Type B pancreatic cell (in vitro differentiated cells): Measurements from ENCODE around the gene CLCF1. TPM values are rescaled to one million over a fixed set of nuclear protein-coding genes. Genes with fewer than 3 reads are reported as not detected.

ENCODE experiments used
- DNase-seq: peaks from one replicate; pipeline ENCODE4 v3.0.0; 2021; ENCODE audit warnings: mixed read lengths; ENCODE audit not compliant: unreplicated experiment; ENCODE audit errors: extremely low spot score
- H3K27ac Mint-ChIP-seq: 2 replicates; pipeline ENCODE4 v1.8.0; 2021; ENCODE audit warnings: mild to moderate bottlenecking, mixed read lengths
- H3K27me3 Mint-ChIP-seq: 2 replicates; pipeline ENCODE4 v1.8.0; 2021; ENCODE audit warnings: mixed read lengths
- H3K36me3 Mint-ChIP-seq: 2 replicates; pipeline ENCODE4 v1.8.0; 2021; ENCODE audit warnings: mixed read lengths
- H3K4me1 Mint-ChIP-seq: one replicate; pipeline ENCODE4 v1.8.0; 2021; ENCODE audit warnings: mixed read lengths; ENCODE audit not compliant: unreplicated experiment
- H3K4me3 Mint-ChIP-seq: 2 replicates; pipeline ENCODE4 v1.8.0; 2021; ENCODE audit warnings: mild to moderate bottlenecking, mixed read lengths
- H3K9me3 Mint-ChIP-seq: 2 replicates; pipeline ENCODE4 v1.8.0; 2021; ENCODE audit warnings: mixed read lengths
- total RNA-seq: library from RNA; stranded (reverse); gene quantifications from 2 replicates; pipeline ENCODE4 v1.2.1, GENCODE V29; 2021; ENCODE audit warnings: low replicate concordance
- TF ChIP-seq, protein P1 (sequence below): fragments of 200-600 bp; sonication (generic); conservative IDR thresholded peaks from 2 replicates; pipeline ENCODE4 v1.5.0; 2021; ENCODE audit warnings: antibody characterized with exemption, mild to moderate bottlenecking

Gene CLCF1
- total RNA-seq, 1 donor from 2014 or later = 3.2 TPM

DNA sequence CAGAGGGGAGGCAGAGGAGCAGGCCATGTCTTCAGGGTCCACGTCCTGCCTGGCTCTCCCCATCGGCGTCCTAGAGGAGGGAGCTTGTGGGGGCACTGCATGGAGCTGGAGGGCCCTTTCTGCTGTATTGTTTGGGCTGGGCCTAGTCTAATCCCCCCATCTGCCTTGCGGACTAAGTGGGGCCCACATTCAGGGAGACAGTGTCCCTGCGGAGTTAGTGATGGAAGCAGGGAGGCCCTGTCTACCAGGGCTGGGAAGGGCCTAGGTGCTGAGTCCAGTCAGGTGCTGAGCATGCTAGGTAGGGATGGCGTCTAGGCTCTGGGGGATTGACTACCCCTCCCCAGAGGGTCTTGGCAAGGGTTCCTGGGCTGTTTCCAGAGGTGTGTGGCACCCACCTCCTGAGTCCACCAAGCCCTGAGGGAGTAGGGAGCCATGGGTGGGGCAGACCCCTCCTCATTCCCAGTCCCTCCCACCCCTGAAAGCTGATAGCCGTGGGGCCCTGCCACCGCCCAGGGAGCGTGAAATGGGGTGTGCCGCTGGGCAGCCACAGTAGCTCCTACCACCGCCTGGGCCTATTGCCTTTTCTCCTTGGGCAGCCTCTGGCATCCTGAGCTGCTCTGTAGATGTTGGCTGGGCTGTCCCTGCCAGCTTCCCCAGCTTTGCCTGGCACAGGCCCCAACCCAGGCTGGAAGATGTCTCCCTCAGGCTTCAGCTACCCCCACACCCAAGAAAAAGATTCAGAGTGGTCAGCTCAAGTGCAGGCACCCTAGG lies 18.2 kb downstream of the CLCF1 start:
- H3K4me1 Mint-ChIP-seq = peaks cover 30% of the 10 kb centered on the region
- DNase-seq = no peak
- no peaks in the 10 kb centered on the region for H3K9me3 Mint-ChIP-seq
- TF ChIP-seq, protein P1, sequence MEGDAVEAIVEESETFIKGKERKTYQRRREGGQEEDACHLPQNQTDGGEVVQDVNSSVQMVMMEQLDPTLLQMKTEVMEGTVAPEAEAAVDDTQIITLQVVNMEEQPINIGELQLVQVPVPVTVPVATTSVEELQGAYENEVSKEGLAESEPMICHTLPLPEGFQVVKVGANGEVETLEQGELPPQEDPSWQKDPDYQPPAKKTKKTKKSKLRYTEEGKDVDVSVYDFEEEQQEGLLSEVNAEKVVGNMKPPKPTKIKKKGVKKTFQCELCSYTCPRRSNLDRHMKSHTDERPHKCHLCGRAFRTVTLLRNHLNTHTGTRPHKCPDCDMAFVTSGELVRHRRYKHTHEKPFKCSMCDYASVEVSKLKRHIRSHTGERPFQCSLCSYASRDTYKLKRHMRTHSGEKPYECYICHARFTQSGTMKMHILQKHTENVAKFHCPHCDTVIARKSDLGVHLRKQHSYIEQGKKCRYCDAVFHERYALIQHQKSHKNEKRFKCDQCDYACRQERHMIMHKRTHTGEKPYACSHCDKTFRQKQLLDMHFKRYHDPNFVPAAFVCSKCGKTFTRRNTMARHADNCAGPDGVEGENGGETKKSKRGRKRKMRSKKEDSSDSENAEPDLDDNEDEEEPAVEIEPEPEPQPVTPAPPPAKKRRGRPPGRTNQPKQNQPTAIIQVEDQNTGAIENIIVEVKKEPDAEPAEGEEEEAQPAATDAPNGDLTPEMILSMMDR = no peak
- H3K36me3 Mint-ChIP-seq = no peaks in the 10 kb centered on the region
- no peak overlapping the region for H3K4me3 Mint-ChIP-seq
- peak overlapping the region; percentile 94 for H3K27ac Mint-ChIP-seq
- no peaks in the 10 kb centered on the region for H3K27me3 Mint-ChIP-seq

DNA sequence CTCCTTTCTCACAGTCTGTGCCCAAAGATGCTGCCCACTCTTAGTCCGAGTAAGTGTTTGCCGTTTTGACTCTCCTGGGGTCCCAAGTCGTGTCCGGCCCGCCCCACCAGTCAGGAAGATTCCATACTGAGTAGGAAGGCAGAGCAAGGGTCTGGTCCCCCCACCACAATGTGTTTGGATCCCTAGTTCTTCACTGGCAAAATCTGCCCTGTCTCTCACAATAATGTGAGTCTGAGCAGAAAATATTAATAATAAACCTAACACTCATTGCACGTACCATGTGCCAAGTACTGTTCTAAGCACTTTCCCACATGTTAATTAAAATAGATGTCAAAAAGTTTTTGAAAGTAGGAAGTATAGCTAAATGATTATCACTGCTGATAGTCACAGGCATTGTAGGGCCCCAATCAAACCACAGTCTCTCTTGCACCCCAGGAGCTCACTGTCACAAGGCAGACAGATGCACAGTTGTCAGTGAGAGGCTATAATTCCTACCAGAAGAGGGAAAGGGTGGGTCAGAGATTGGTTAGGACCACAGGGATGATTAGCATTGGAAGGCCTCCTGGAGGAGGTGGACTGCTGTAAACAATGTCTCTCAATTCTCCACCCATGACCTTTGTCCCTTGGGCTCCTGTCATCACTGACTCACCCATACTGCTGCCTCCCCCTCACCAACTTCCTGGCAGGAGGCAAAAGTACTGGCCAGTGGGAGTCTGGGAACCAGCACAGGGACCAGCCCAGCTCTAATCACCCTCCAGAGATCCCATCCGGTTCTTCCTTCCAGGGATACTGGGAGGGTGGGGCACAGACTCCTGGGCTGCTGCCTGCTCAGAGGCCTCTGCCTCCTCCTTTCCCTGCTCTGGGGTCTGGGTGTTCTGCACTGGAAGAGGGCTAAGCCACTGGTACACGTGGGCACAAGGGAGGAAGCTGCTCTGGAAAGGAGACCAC lies 19.0 kb downstream of the CLCF1 start:
- H3K36me3 Mint-ChIP-seq = no peaks in the 10 kb centered on the region
- H3K4me1 Mint-ChIP-seq = peaks cover 30% of the 10 kb centered on the region
- no peak for DNase-seq
- H3K27me3 Mint-ChIP-seq = no peaks in the 10 kb centered on the region
- peak overlapping the region; percentile 94 for H3K27ac Mint-ChIP-seq
- H3K9me3 Mint-ChIP-seq = no peaks in the 10 kb centered on the region
- peak overlapping the region; percentile 94 for H3K4me3 Mint-ChIP-seq
- TF ChIP-seq, protein P1 = no peak

DNA sequence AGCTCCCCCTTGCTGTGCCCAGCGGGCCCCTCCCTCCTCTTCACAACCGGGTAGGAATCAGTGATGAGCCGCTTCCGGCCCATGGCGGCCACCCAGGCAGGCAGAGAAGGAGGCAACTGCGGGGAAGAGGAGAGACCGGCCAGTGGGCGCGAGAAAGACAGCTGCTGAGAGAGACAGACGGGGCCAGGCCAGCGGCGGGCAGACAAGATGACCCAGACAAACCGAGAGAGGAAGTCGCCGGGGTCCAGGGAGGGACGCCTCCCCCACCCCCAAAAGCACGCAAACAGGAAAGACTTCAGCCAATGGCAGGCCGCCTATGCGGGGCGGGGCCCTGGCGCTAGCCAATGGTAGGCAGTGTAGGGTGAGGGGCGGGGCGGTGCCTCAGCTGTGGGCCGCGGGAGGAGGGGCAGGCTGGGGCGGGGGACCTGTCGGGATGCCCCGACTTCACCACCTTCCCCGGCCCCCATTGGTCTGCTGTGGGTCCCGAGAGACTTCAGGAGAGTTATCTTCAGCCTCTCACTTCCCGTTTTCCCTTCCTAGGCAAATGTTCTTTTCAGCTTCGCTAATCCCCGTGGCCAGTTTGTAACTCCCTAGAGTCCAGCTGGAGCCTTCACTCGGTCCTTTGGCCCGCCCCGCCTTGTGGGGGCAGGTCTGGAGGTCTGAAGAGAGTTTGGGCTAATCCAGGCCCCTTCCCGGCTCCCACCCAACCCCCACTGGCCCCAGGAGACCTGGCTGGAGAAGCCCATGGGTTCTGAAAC lies 19.9 kb downstream of the CLCF1 start, which contains the start of gene POLD4:
POLD4 (minus strand) TSS at position 230 of the 758 bp plus-strand sequence; CDS start at position 83, 147 bp downstream.
- peak within 1 kb of the TSS; percentile 94 for H3K27ac Mint-ChIP-seq
- H3K4me1 Mint-ChIP-seq = peaks cover 38% of the 10 kb centered on the region
- no peaks in the 10 kb centered on the region for H3K27me3 Mint-ChIP-seq
- no peaks in the 10 kb centered on the region for H3K9me3 Mint-ChIP-seq
- H3K36me3 Mint-ChIP-seq = no peaks in the 10 kb centered on the region
- H3K4me3 Mint-ChIP-seq = peak within 1 kb of the TSS; percentile 94
- DNase-seq = peak; percentile 94
- TF ChIP-seq, protein P1 = no peak

DNA sequence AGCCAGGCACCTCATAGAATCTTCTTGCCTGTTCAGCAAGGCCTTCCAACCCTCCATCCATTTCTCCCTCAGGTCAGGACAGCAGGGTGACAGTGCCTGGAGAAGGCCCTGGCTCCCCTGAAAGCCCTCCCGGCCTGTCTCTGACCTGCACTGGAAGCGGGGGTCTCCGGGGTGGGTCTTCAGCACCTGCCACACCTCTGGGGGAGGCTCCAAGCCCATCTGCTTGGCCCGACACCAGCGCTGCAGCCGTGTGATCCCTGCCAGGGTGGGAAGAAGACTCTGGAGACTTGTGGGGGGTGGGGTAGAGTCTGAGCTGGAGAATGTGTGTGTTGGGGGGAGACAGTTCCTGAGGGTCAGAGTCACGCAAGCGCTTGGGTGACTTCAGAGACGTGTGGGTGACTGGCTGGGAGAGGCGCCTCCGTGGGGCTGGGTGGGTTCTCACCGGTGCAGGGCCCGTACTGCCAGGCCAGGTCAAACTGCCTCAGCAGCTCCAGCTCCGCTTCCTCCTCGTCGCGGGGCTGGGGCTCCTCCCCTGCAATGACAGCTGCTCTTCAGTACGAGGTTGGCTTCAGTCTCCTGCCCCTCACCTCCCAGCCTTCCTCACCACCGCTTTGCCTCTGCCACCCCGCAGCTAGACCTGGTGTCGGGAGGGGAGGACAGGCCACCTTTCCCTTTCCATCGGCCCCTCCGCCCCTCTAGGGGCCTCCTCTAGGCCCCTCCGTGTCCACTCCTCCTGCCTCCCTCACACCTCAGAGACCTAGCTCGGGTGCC lies 20.7 kb downstream of the CLCF1 start:
- TF ChIP-seq, protein P1 = no peak
- H3K9me3 Mint-ChIP-seq = no peaks in the 10 kb centered on the region
- H3K4me3 Mint-ChIP-seq = peak overlapping the region; percentile 94
- no peaks in the 10 kb centered on the region for H3K36me3 Mint-ChIP-seq
- H3K4me1 Mint-ChIP-seq = peaks cover 33% of the 10 kb centered on the region
- peak overlapping the region; percentile 94 for H3K27ac Mint-ChIP-seq
- no peaks in the 10 kb centered on the region for H3K27me3 Mint-ChIP-seq
- no peak for DNase-seq
